RPMI8226 (cell line): ENCODE data around the gene PITPNM1.
"Not testable (repeated sequence)": the region's sequence is repeated elsewhere in the genome, so short reads cannot be mapped to it uniquely, and the experiment has no call there.

ENCODE experiments used
- DNase-seq: peaks from one replicate; pipeline ENCODE4 v3.0.0-alpha.2; 2015

PITPNM1 gene

GRCh38 chr11:67522844-67523555 lies 17.8 kb upstream of the PITPNM1 start, which contains the start of gene CABP2:
Gene CABP2 (minus strand): TSS chr11:67523446. CDS start chr11:67523326, 120 bp downstream.
- no peak for DNase-seq

GRCh38 chr11:67522338-67522737 lies 17.2 kb upstream of the PITPNM1 start:
- no peak for DNase-seq

GRCh38 chr11:67521924-67522323 lies 16.8 kb upstream of the PITPNM1 start:
- DNase-seq, result no peak

- no peak for DNase-seq
Measured at GRCh38 chr11:67520856-67521824, 16.0 kb upstream of the PITPNM1 start.

- no peak for DNase-seq
Measured at GRCh38 chr11:67519726-67520125, 14.6 kb upstream of the PITPNM1 start.

GRCh38 chr11:67517784-67518552 lies 12.8 kb upstream of the PITPNM1 start:
- DNase-seq, result no peak

- no peak for DNase-seq
Measured at GRCh38 chr11:67516806-67517205, 11.6 kb upstream of the PITPNM1 start.

- no peak for DNase-seq
Measured at GRCh38 chr11:67514116-67514515, 9.0 kb upstream of the PITPNM1 start.

- DNase-seq, result not testable (repeated sequence)
Measured at GRCh38 chr11:67511558-67511957, 6.4 kb upstream of the PITPNM1 start.

GRCh38 chr11:67510023-67510345 lies 4.8 kb upstream of the PITPNM1 start:
- no peak for DNase-seq

- peak; percentile 100 for DNase-seq
Measured at GRCh38 chr11:67508486-67509121, 3.4 kb upstream of the PITPNM1 start.

- peak; percentile 100 for DNase-seq
Measured at GRCh38 chr11:67507864-67508485, 2.8 kb upstream of the PITPNM1 start, which contains the start of gene CDK2AP2. Gene CDK2AP2 (minus strand): TSS chr11:67508162. CDS start chr11:67508082, 80 bp downstream.

- no peak for DNase-seq
Measured at GRCh38 chr11:67507242-67507863, 2.2 kb upstream of the PITPNM1 start.

- peak; percentile 21 for DNase-seq
Measured at GRCh38 chr11:67506426-67507051, 1.4 kb upstream of the PITPNM1 start.

GRCh38 chr11:67505605-67506396 lies 638 bp upstream of the PITPNM1 start:
- DNase-seq, result peak; percentile 99

- peak; percentile 51 for DNase-seq
Measured at GRCh38 chr11:67504005-67504949, 886 bp downstream of the PITPNM1 start.

- no peak for DNase-seq
Measured at GRCh38 chr11:67503119-67504004, 1.8 kb downstream of the PITPNM1 start.
